Stimulated activated CD8-positive, alpha-beta memory T cell treated with anti-CD3 and anti-CD28 coated beads, Interleukin-4, amount 100 ng/mL, for 4 hours (primary cell): ENCODE data around the gene TUSC2.

ENCODE experiments used
- DNase-seq, 2 donors: peaks; one replicate each; pipeline ENCODE4 v3.0.0-alpha.2; 2020; ENCODE audit warnings: low read depth in 2 of 2, low spot score in 1 of 2

TUSC2 gene

GRCh38 chr3:50275141-50275995 is 52.7 kb downstream of the TUSC2 start:
- DNase-seq, result no peak
